GM12872 (cell line): Measurements from ENCODE around the gene ZNF488.

Experiments
- CTCF ChIP-seq: IDR thresholded peaks from 3 replicates; pipeline ENCODE4 v1.5.1; 2011; ENCODE audit warnings: low read depth, mild to moderate bottlenecking, low read length, moderate library complexity; ENCODE audit not compliant: insufficient read depth

The ZNF488 gene

GRCh38 chr10:47332946-47333345, 51.1 kb downstream of the ZNF488 start:
- no peak for TF ChIP-seq CTCF

GRCh38 chr10:47332371-47332770, 51.7 kb downstream of the ZNF488 start:
- TF ChIP-seq CTCF, result no peak

- TF ChIP-seq CTCF, result no peak
Measured at GRCh38 chr10:47331954-47332353, 52.1 kb downstream of the ZNF488 start.

- TF ChIP-seq CTCF, result no peak
Measured at GRCh38 chr10:47331491-47331890, 52.6 kb downstream of the ZNF488 start.

GRCh38 chr10:47330804-47331203, 53.3 kb downstream of the ZNF488 start:
- TF ChIP-seq CTCF, result no peak

GRCh38 chr10:47330366-47330765, 53.7 kb downstream of the ZNF488 start:
- no peak for TF ChIP-seq CTCF

- TF ChIP-seq CTCF, result no peak
Measured at GRCh38 chr10:47329855-47330254, 54.2 kb downstream of the ZNF488 start.

- TF ChIP-seq CTCF, result no peak
Measured at GRCh38 chr10:47326927-47327330, 57.2 kb downstream of the ZNF488 start.
